MM.1S (cell line): ENCODE results near the gene LMAN1.

ENCODE experiments used
- DNase-seq: peaks from one replicate; pipeline ENCODE4 v3.0.0-alpha.2; 2015
- H2AFZ ChIP-seq: fragments of 300-600 bp; sonication (generic); 2 replicates; pipeline ENCODE4 v1.6.0; 2016; ENCODE audit warnings: antibody characterized with exemption, low read length
- H3F3A ChIP-seq: fragments of 300-600 bp; sonication (generic); 2 replicates; pipeline ENCODE4 v1.6.1; 2016; ENCODE audit warnings: mild to moderate bottlenecking, antibody characterized with exemption, low read length, moderate library complexity, mixed read lengths; ENCODE audit not compliant: insufficient read depth
- H3K27ac ChIP-seq: fragments of 300-600 bp; sonication (generic); 2 replicates; pipeline ENCODE4 v1.5.1; 2016; ENCODE audit warnings: mild to moderate bottlenecking, low read length
- H3K27me3 ChIP-seq: fragments of 300-600 bp; sonication (generic); replicated peaks from 2 replicates; pipeline ENCODE4 v1.6.0; 2016; ENCODE audit warnings: low read length; ENCODE audit not compliant: insufficient read depth
- H3K36me3 ChIP-seq: fragments of 300-600 bp; sonication (generic); replicated peaks from 2 replicates; pipeline ENCODE4 v1.6.1; 2016; ENCODE audit warnings: mild to moderate bottlenecking, low read length, mixed read lengths; ENCODE audit not compliant: insufficient read depth
- H3K4me1 ChIP-seq: fragments of 300-600 bp; sonication (generic); 2 replicates; pipeline ENCODE4 v1.6.1; 2016; ENCODE audit warnings: low read length, mixed read lengths
- H3K4me2 ChIP-seq: fragments of 300-600 bp; sonication (generic); 2 replicates; pipeline ENCODE4 v1.6.0; 2016; ENCODE audit warnings: low read depth, low read length
- H3K4me3 ChIP-seq: fragments of 300-600 bp; sonication (generic); 2 replicates; pipeline ENCODE4 v1.5.1; 2016; ENCODE audit warnings: low read length, mixed read lengths
- H3K79me2 ChIP-seq: fragments of 300-600 bp; sonication (generic); 2 replicates; pipeline ENCODE4 v1.6.1; 2016; ENCODE audit warnings: mixed run types, low read length, mixed read lengths
- H3K9ac ChIP-seq: fragments of 300-600 bp; sonication (generic); 2 replicates; pipeline ENCODE4 v1.6.1; 2016; ENCODE audit warnings: low read length, mixed read lengths
- H3K9me2 ChIP-seq: fragments of 300-600 bp; sonication (generic); replicated peaks from 2 replicates; pipeline ENCODE4 v1.6.1; 2016; ENCODE audit warnings: mild to moderate bottlenecking, low read length, mixed read lengths; ENCODE audit not compliant: insufficient read depth
- H3K9me3 ChIP-seq: fragments of 300-600 bp; sonication (generic); replicated peaks from 2 replicates; pipeline ENCODE4 v1.6.1; 2016; ENCODE audit warnings: mild to moderate bottlenecking, low read length, mixed read lengths; ENCODE audit not compliant: insufficient read depth
- H4K20me1 ChIP-seq: fragments of 300-600 bp; sonication (generic); 2 replicates; pipeline ENCODE4 v1.6.1; 2016; ENCODE audit warnings: mild to moderate bottlenecking, low read length, moderate library complexity, mixed read lengths; ENCODE audit not compliant: insufficient read depth
- EZH2 ChIP-seq: fragments of 300-600 bp; sonication (generic); optimal IDR thresholded peaks from 2 replicates; pipeline ENCODE3; 2017; ENCODE audit warnings: low read depth, mild to moderate bottlenecking, antibody characterized with exemption, low read length, mixed read lengths
- EZH2phosphoT487 ChIP-seq: fragments of 300-600 bp; sonication (generic); IDR thresholded peaks from 2 replicates; pipeline ENCODE4 v1.6.1; 2018; ENCODE audit warnings: antibody characterized with exemption, low read length
- TF ChIP-seq, protein P1 (sequence below): fragments of 300-600 bp; sonication (generic); IDR thresholded peaks from 2 replicates; pipeline ENCODE4 v1.5.1; 2016; ENCODE audit warnings: antibody characterized with exemption, low read length, mixed read lengths

LMAN1 gene

DNA sequence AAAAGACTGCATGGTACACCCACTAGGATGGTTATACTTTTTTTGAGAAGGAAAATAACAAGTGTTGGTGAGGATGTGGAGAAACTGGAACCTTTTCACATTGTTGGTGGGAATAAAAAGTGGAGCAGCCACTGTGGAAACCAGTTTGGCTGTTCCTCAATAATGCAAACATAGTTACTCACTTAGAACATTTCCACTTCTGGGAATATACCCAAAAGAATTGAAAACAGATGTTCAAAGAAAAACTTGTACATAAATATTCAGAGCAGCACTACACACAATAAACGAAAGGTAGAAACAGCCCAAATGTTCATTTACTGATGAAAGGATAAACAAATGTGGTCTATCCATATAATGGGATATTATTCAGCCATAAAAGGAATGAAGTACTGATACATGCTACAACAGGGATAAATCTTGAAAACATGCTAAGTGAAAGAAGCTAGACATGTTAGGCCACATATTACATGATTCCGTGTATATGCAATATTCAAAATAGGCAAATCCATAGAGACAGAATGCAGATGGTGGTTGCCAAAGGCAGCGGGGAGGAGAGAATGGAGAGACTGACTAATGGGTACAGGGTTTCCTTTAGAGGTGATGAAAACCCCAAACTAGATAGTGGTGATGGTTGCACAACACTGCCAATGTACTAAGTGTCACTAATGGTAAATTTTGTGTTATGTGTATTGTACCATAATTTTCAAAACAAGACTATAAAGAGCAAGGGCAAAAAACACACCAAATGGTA, 20.9 kb upstream of the LMAN1 start:
- Histone ChIP-seq H3K27ac (no peak overlapping the region), H3K36me3 (no peaks in the 10 kb centered on the region), H3K4me3 (no peak overlapping the region), H3K4me2 (no peak overlapping the region), H4K20me1 (no peaks in the 10 kb centered on the region), H3K27me3 (no peaks in the 10 kb centered on the region), H3K9me2 (no peaks in the 10 kb centered on the region), H3F3A (no peaks in the 10 kb centered on the region), H3K9ac (no peak overlapping the region), H3K4me1 (no peaks in the 10 kb centered on the region), H3K9me3 (no peaks in the 10 kb centered on the region), H2AFZ (no peak overlapping the region), H3K79me2 (no peaks in the 10 kb centered on the region)
- DNase-seq, result no peak
- no peak for TF ChIP-seq EZH2phosphoT487
- no peak for TF ChIP-seq EZH2
- TF ChIP-seq, protein P1, sequence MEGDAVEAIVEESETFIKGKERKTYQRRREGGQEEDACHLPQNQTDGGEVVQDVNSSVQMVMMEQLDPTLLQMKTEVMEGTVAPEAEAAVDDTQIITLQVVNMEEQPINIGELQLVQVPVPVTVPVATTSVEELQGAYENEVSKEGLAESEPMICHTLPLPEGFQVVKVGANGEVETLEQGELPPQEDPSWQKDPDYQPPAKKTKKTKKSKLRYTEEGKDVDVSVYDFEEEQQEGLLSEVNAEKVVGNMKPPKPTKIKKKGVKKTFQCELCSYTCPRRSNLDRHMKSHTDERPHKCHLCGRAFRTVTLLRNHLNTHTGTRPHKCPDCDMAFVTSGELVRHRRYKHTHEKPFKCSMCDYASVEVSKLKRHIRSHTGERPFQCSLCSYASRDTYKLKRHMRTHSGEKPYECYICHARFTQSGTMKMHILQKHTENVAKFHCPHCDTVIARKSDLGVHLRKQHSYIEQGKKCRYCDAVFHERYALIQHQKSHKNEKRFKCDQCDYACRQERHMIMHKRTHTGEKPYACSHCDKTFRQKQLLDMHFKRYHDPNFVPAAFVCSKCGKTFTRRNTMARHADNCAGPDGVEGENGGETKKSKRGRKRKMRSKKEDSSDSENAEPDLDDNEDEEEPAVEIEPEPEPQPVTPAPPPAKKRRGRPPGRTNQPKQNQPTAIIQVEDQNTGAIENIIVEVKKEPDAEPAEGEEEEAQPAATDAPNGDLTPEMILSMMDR, result no peak

DNA sequence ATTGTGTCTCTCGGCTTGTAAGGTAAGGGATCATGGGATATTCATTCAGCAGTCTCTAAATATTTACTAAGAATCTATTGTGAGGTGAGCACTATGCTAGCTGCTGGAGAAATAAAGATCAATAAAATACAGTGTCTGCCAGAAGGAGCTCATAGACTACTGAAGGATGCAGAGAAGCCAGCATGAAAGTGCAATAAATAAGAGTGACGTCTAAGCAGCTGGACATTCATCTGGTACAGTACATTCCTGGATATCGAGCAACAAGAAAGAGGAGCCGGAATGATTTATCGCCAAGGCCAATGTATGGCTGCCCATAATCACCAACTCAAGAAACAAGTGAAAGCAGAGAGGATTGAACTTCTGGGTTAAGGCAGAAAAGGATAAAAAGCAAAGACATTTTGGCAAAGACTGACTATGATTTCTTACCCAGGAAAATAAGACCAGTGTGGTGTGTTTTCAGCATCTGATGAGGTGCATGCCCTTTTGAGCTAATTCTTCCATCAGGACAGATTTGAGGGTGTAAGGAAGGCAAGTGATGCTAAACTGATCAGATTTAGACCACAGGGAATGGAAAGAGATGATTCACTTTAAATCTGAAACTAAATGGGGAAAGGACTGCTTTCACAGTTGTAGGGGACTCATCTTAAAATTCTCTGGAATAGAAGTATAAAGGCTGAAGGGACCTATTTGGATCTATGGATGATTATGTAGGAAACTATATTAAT, 18.7 kb upstream of the LMAN1 start:
- H3K36me3 ChIP-seq, result no peaks in the 10 kb centered on the region
- no peaks in the 10 kb centered on the region for H3K9me2 ChIP-seq
- H3K9ac ChIP-seq, result no peak overlapping the region
- H3K27ac ChIP-seq, result no peak overlapping the region
- H4K20me1 ChIP-seq, result no peaks in the 10 kb centered on the region
- H3F3A ChIP-seq, result no peaks in the 10 kb centered on the region
- H3K9me3 ChIP-seq, result no peaks in the 10 kb centered on the region
- H3K4me2 ChIP-seq, result no peak overlapping the region
- TF ChIP-seq, protein P1, result no peak
- no peak for TF ChIP-seq EZH2
- TF ChIP-seq EZH2phosphoT487, result no peak
- DNase-seq, result no peak
- H3K4me1 ChIP-seq, result no peaks in the 10 kb centered on the region
- no peak overlapping the region for H3K4me3 ChIP-seq
- no peak overlapping the region for H2AFZ ChIP-seq
- H3K79me2 ChIP-seq, result no peaks in the 10 kb centered on the region
- no peaks in the 10 kb centered on the region for H3K27me3 ChIP-seq

DNA sequence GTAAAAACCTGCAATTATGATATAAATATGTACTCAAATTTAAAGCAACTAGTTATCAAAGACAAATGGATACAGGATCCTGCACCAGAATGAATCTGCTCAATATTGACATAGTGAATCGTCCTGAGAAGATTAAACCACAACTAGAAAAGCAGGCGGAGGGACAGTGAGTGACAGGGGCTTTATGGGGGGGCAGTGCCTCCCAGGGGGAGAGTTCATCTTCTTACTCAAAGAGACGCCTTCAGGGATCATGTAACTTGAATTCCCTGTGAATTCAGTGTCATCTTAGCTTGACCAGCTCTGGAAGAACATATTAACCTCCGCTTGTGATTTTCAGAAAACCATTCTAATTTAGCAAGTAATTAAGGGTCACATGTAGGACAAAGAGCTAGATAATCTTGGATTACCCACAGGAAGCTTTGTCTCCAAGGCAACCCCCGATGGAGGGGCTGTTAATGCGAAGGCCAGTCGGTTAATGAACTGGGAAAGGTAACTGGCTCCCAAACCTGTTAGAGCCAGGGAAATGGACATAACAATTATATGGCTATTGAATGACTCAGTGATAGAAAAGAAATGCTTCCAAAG, 17.4 kb upstream of the LMAN1 start:
- Histone ChIP-seq H3K27me3 (no peaks in the 10 kb centered on the region), H3K4me1 (no peaks in the 10 kb centered on the region), H3K9me2 (no peaks in the 10 kb centered on the region), H3K9me3 (no peaks in the 10 kb centered on the region), H4K20me1 (no peaks in the 10 kb centered on the region), H3K9ac (no peak overlapping the region), H3K79me2 (no peaks in the 10 kb centered on the region), H3K27ac (no peak overlapping the region), H3F3A (no peaks in the 10 kb centered on the region), H3K4me2 (no peak overlapping the region), H2AFZ (no peak overlapping the region), H3K36me3 (no peaks in the 10 kb centered on the region), H3K4me3 (no peak overlapping the region)
- no peak for DNase-seq
- no peak for TF ChIP-seq EZH2phosphoT487
- no peak for TF ChIP-seq EZH2
- TF ChIP-seq, protein P1, result no peak
